Activated CD8-positive, alpha-beta memory T cell treated with anti-CD3 and anti-CD28 coated beads for 48 hours (primary cell): ENCODE data around the gene ZNFX1.
"Not testable (repeated sequence)": the region's sequence is repeated elsewhere in the genome, so short reads cannot be mapped to it uniquely, and the experiment has no call there.

ENCODE experiments used
- DNase-seq, 3 experiments: peaks; one replicate each; pipeline ENCODE4 v3.0.0-alpha.2; 2020; ENCODE audit warnings: low read depth in 2 of 3, low spot score in 2 of 3

Gene ZNFX1

GRCh38 chr20:49216991-49217578 is 60.8 kb downstream of the ZNFX1 start:
- peak; percentile 67 to 99 (median 99) for DNase-seq

- no peak for DNase-seq
Measured at GRCh38 chr20:49215232-49215631, 62.6 kb downstream of the ZNFX1 start.

GRCh38 chr20:49214571-49214970 is 63.3 kb downstream of the ZNFX1 start:
- no peak for DNase-seq

GRCh38 chr20:49210757-49211110 is 67.1 kb downstream of the ZNFX1 start:
- DNase-seq: no peak

- no peak for DNase-seq
Measured at GRCh38 chr20:49210101-49210756, 67.6 kb downstream of the ZNFX1 start.

- DNase-seq: no peak
Measured at GRCh38 chr20:49207076-49207475, 70.8 kb downstream of the ZNFX1 start.

GRCh38 chr20:49203746-49204145 is 74.1 kb downstream of the ZNFX1 start:
- DNase-seq: no peak

GRCh38 chr20:49203011-49203410 is 74.8 kb downstream of the ZNFX1 start:
- DNase-seq: no peak

- no peak for DNase-seq
Measured at GRCh38 chr20:49199729-49200293, 78.0 kb downstream of the ZNFX1 start.

GRCh38 chr20:49192944-49193518 is 84.8 kb downstream of the ZNFX1 start:
- DNase-seq: not testable (repeated sequence)
